ENCODE measurements around the gene BLOC1S5. TPM values are rescaled to one million over a fixed set of nuclear protein-coding genes. Genes with fewer than 3 reads are reported as not detected.

Gene BLOC1S5
- total and polyA plus RNA-seq, 2 of the 13 experiments (the other 11 are each of a cell fraction or from before 2014, with no cell fraction given), result 10.5 to 41.5 TPM

DNA sequence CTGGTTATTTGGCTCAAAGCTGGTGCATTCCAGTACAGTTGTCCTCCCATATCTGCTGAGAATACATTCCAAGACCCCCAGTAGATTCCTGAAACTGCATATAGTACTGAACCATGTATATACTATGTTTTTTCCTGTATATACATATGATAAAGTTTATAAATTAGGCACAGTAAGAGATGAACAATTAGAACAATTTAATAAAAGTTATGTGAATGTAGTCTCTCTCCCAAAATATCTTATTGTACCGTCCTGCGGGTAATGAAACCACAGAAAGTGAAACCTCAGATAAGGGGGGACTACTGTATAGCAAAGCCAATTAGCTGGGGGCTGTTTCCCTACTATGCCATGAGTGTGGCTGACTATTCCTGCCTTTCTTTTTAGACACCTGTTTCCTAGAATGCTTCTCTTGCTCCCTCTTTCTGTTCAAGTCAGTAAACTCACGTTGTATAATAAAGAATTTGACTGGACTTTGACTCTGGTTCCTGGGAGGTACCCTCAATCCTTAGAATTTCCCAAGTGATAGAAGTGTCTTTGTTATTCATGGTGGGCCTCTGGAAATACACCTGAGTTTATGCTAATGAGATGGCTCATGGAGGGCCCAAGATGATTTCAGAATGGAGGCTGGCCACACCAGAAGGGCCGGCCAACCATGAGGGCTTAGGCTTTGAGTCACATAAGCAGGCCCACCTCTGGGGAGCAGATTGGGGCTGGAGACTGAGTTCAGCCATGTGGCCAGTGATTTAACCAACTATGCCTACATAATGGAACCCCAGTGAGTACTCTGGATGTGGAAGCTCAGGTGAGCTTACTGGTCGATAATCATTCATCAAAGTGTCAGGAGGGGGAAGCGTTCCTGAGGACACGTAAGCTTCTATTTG is 689 bp upstream of the BLOC1S5 start (continued):
- TF ChIP-seq ZNF770 (CRISPR knock-in tag; IDR thresholded peaks at IDR 0.05) (no peak), NR2F1 (CRISPR knock-in tag; IDR thresholded peaks at IDR 0.05) (no peak), ZNF577 (CRISPR knock-in tag; IDR thresholded peaks at IDR 0.05; ENCODE audit: borderline replicate concordance, low read depth) (no peak), PHF8 (CRISPR knock-in tag; IDR thresholded peaks at IDR 0.05) (no peak), ZMYM4 (CRISPR knock-in tag; IDR thresholded peaks at IDR 0.05) (no peak), ZNF460 (CRISPR knock-in tag; IDR thresholded peaks at IDR 0.05; ENCODE audit: borderline replicate concordance) (no peak), ZNF724P (CRISPR knock-in tag; IDR thresholded peaks at IDR 0.05; ENCODE audit: borderline replicate concordance) (peak; percentile 50; the same call in 1 of the 2 replicates), ZSCAN31 (CRISPR knock-in tag; IDR thresholded peaks at IDR 0.05; ENCODE audit: low read depth) (0 out of 2 replicates have a peak, but pooled peaks have one; percentile 37), ZNF776 (CRISPR knock-in tag; IDR thresholded peaks at IDR 0.05) (0 out of 2 replicates have a peak, but pooled peaks have one; percentile 10), TCF7L2 (IDR thresholded peaks at IDR 0.05; ENCODE audit: low read depth, low read length) (no peak), MED8 (CRISPR knock-in tag; IDR thresholded peaks at IDR 0.05; ENCODE audit: insufficient replicate concordance) (no peak), ZNF878 (CRISPR knock-in tag; IDR thresholded peaks at IDR 0.05) (no peak), PAF1 (CRISPR knock-in tag; IDR thresholded peaks at IDR 0.05) (no peak), ATM (IDR thresholded peaks at IDR 0.05; ENCODE audit: borderline replicate concordance) (0 out of 2 replicates have a peak, but pooled peaks have one; percentile 83), ZSCAN22 (CRISPR knock-in tag; IDR thresholded peaks at IDR 0.05) (0 out of 2 replicates have a peak, but pooled peaks have one; percentile 19)
- TF ChIP-seq, protein P1, sequence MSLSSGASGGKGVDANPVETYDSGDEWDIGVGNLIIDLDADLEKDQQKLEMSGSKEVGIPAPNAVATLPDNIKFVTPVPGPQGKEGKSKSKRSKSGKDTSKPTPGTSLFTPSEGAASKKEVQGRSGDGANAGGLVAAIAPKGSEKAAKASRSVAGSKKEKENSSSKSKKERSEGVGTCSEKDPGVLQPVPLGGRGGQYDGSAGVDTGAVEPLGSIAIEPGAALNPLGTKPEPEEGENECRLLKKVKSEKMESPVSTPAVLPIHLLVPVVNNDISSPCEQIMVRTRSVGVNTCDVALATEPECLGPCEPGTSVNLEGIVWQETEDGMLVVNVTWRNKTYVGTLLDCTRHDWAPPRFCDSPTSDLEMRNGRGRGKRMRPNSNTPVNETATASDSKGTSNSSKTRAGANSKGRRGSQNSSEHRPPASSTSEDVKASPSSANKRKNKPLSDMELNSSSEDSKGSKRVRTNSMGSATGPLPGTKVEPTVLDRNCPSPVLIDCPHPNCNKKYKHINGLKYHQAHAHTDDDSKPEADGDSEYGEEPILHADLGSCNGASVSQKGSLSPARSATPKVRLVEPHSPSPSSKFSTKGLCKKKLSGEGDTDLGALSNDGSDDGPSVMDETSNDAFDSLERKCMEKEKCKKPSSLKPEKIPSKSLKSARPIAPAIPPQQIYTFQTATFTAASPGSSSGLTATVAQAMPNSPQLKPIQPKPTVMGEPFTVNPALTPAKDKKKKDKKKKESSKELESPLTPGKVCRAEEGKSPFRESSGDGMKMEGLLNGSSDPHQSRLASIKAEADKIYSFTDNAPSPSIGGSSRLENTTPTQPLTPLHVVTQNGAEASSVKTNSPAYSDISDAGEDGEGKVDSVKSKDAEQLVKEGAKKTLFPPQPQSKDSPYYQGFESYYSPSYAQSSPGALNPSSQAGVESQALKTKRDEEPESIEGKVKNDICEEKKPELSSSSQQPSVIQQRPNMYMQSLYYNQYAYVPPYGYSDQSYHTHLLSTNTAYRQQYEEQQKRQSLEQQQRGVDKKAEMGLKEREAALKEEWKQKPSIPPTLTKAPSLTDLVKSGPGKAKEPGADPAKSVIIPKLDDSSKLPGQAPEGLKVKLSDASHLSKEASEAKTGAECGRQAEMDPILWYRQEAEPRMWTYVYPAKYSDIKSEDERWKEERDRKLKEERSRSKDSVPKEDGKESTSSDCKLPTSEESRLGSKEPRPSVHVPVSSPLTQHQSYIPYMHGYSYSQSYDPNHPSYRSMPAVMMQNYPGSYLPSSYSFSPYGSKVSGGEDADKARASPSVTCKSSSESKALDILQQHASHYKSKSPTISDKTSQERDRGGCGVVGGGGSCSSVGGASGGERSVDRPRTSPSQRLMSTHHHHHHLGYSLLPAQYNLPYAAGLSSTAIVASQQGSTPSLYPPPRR (CRISPR knock-in tag; IDR thresholded peaks at IDR 0.05; ENCODE audit: borderline replicate concordance), result no peak
- TF ChIP-seq, protein P2, sequence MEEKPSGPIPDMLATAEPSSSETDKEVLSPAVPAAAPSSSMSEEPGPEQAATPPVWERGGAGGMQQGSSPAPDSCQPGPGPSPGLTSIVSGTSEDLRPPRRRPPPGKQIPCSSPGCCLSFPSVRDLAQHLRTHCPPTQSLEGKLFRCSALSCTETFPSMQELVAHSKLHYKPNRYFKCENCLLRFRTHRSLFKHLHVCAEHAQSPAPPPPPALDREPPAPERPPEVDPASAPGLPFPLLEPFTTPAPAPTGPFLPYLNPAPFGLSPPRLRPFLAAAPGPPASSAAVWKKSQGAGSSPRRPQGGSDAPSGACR (CRISPR knock-in tag; IDR thresholded peaks at IDR 0.05), result no peak
- TF ChIP-seq, protein P3, sequence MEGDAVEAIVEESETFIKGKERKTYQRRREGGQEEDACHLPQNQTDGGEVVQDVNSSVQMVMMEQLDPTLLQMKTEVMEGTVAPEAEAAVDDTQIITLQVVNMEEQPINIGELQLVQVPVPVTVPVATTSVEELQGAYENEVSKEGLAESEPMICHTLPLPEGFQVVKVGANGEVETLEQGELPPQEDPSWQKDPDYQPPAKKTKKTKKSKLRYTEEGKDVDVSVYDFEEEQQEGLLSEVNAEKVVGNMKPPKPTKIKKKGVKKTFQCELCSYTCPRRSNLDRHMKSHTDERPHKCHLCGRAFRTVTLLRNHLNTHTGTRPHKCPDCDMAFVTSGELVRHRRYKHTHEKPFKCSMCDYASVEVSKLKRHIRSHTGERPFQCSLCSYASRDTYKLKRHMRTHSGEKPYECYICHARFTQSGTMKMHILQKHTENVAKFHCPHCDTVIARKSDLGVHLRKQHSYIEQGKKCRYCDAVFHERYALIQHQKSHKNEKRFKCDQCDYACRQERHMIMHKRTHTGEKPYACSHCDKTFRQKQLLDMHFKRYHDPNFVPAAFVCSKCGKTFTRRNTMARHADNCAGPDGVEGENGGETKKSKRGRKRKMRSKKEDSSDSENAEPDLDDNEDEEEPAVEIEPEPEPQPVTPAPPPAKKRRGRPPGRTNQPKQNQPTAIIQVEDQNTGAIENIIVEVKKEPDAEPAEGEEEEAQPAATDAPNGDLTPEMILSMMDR (CRISPR knock-in tag; IDR thresholded peaks at IDR 0.05), result peak; percentile 33
